Immature natural killer cell (primary cell): ENCODE data around the gene DGKE. TPM values are rescaled to one million over a fixed set of nuclear protein-coding genes. Genes with fewer than 3 reads are reported as not detected.
A peak's percentile ranks its signal among the peaks of the same experiment; 100 is the strongest.

Experiments
- DNase-seq, 3 donors: peaks; one replicate each; pipeline ENCODE4 v3.0.0; 2022; ENCODE audit warnings: mixed read lengths in 1 of 3
- H3K27ac Mint-ChIP-seq, 6 donors: one replicate each; pipeline ENCODE4 v1.8.0; 2020; ENCODE audit warnings: mixed read lengths in 6 of 6, mild to moderate bottlenecking in 5 of 6, inconsistent platforms in 4 of 6, moderate library complexity in 3 of 6
- H3K27me3 Mint-ChIP-seq, 3 donors: one replicate each; pipeline ENCODE4 v1.8.0; 2020 to 2021; ENCODE audit warnings: low read depth in 3 of 3, mild to moderate bottlenecking in 3 of 3, mixed read lengths in 3 of 3, moderate library complexity in 3 of 3, inconsistent platforms in 1 of 3
- H3K36me3 Mint-ChIP-seq, 3 donors: one replicate each; pipeline ENCODE4 v1.8.0; 2020; ENCODE audit warnings: mixed read lengths in 3 of 3, inconsistent platforms in 2 of 3, mild to moderate bottlenecking in 2 of 3
- H3K4me1 Mint-ChIP-seq, 2 donors: one replicate each; pipeline ENCODE4 v1.8.0; 2020; ENCODE audit warnings: inconsistent platforms in 2 of 2, mild to moderate bottlenecking in 2 of 2, mixed read lengths in 2 of 2, moderate library complexity in 1 of 2
- H3K4me3 Mint-ChIP-seq, 5 donors: one replicate each; pipeline ENCODE4 v1.8.0; 2020; ENCODE audit warnings: mild to moderate bottlenecking in 5 of 5, mixed read lengths in 5 of 5, inconsistent platforms in 3 of 5, moderate library complexity in 3 of 5
- H3K9me3 Mint-ChIP-seq, 6 donors: one replicate each; pipeline ENCODE4 v1.8.0; 2020; ENCODE audit warnings: mild to moderate bottlenecking in 6 of 6, mixed read lengths in 6 of 6, inconsistent platforms in 4 of 6, moderate library complexity in 3 of 6
- polyA plus RNA-seq, 3 donors: library from polyadenylated mRNA; unstranded; fragments of 300-500 nt; fragmentation: Illumina TruSeq; gene quantifications; one replicate each; pipeline ENCODE4 v1.2.3, GENCODE V29; 2021

Gene DGKE
- polyA plus RNA-seq, 3 donors from 2014 or later, result 5.1 to 5.5 (median 5.3) TPM

DNA sequence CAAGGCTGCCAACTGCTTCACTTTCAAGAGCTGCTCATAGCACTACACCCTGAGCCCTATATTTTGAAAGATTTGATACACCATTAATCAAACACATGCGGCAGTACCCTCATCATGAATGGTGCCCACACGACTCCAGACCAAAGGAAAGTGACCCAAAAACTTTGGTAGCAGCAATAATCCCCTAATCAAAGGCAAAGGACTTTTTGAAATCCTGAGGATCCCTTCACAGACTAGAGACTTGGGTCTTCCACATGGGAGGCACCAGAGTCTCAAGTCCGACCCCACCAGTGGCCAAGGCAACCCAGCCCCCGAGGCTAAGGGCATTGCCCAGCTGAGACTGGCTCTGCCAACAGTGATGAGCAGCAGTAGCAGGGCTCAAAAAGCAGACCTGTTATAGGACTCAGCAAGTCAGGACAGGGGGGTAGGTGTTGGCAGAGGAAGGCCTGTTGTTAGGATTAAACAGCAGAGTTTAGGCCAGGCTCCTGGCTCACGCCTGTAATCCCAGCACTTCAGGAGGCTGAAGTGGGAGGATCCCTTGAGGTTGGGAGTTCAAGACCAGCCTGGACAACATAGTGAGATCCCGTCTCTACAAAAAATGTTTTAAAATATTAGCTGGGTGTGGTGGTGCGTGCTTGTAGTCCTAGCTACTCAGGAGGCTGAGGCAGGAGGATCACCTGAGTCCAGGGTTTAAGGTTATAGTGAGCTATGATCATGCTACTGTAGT, 76.7 kb downstream of the DGKE start:
- Mint-ChIP-seq H3K36me3 (peaks cover 12 to 20% (median 12%) of the 10 kb centered on the region in 3 donors), H3K27me3 (peaks cover 2 to 8% (median 4%) of the 10 kb centered on the region in 3 donors), H3K4me3 (peak overlapping the region; percentile 11 to 47 (median 30)), H3K4me1 (peaks cover 66 to 71% of the 10 kb centered on the region in 2 donors), H3K27ac (peak overlapping the region; percentile 47 to 81 (median 58)), H3K9me3 (no peaks in the 10 kb centered on the region)
- no peak for DNase-seq

DNA sequence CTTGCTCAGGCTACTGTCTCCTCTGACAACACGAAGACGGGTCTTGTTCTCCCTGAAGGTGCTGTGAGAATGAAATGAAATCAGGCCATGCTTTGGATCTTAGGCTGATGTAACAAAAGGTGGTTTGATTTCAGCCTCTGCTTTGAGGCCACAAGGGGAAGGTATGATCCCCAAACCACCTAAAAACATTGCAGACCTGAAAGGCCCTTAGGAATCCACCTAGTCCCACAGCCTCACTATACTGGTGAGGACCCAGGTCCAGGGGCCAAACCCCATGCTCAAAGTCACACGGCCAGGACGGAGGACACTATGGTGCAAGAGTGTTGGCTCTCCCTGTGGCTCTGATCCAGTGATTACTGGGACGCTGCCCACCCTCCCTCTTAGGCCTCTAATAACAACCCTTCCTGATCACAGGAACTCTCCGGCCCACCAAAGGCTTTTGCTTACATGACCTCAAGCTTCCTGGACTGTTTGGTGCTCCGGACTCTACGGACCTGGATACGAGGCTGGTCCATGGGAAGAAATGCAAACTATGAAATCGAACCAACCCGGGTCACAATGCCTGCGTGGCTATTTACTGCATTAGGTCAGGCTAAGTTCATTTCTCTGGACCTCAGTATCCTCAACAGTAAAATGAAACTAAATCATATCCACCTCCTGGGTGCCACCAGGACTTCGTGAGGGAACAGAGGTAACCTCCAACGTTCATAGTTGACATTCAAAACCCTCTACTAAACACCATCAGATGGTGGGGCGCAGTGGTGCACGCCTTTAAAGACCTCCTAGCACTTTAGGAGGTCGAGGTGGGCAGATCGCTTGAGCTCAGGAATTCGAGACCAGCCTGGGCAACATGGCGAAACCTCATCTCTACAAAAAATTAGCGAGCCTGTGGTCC, 78.4 kb downstream of the DGKE start:
- Mint-ChIP-seq H3K27me3 (peaks cover 2 to 8% (median 4%) of the 10 kb centered on the region in 3 donors), H3K9me3 (peaks cover 0 to 2% (median 0%) of the 10 kb centered on the region in 6 donors), H3K4me3 (peak overlapping the region; percentile 88 to 96 (median 93)), H3K4me1 (peaks cover 62 to 64% of the 10 kb centered on the region in 2 donors), H3K27ac (peak overlapping the region; percentile 67 to 91 (median 87)), H3K36me3 (peaks cover 4 to 7% (median 4%) of the 10 kb centered on the region in 3 donors)
- DNase-seq, result no peak

DNA sequence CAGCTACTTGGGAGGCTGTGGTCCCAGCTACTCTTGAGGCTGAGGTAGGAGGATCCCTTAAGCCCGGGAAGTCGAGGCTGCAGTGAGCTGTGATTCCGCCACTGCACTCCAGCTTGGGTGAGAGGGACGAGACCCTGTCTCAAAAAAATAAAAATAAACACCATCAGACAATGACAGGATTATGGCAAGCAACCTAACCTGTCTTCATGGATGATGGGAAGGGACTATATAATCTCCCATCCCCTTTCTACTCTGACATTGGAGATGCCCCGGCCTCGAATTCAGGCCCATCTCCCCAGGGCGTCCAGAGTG, 79.0 kb downstream of the DGKE start:
- DNase-seq, result no peak
- H3K4me3 Mint-ChIP-seq, result peak overlapping the region; percentile 88 to 96 (median 93)
- peaks cover 3 to 4% (median 3%) of the 10 kb centered on the region in 3 donors for H3K36me3 Mint-ChIP-seq
- H3K4me1 Mint-ChIP-seq, result peaks cover 56 to 58% of the 10 kb centered on the region in 2 donors
- H3K27ac Mint-ChIP-seq, result peak overlapping the region; percentile 87 to 95 (median 90)
- H3K27me3 Mint-ChIP-seq, result peaks cover 2 to 8% (median 4%) of the 10 kb centered on the region in 3 donors
- H3K9me3 Mint-ChIP-seq, result peaks cover 0 to 8% (median 0%) of the 10 kb centered on the region in 6 donors

DNA sequence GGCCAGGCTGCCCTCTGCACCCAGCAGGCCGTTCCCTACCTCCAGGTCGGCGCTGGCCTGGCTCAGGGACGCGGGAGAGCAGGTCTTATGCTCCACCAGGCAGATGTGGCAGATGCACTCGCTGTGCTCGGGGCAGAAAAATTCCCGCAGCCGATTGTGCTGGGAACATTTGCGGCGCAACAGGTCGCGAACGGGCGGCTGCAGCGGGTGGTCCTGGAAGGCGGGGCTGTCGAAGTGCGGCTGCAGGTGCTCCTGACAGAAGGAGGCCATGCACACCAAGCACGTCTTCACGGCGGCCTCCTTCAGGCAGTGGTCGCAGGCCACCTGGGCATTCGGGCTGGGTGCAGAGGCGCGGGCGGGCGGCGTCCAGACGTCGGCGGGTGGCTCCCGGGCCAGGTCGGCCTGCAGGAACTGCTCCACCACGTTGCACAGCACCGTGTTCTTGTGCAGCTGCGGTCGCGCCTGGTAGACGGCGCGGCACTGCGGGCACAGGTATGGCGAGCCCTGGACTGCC, 79.5 kb downstream of the DGKE start:
- H3K27ac Mint-ChIP-seq, result peak overlapping the region; percentile 87 to 95 (median 90)
- DNase-seq, result no peak
- H3K36me3 Mint-ChIP-seq, result peaks cover 0 to 4% (median 0%) of the 10 kb centered on the region in 3 donors
- peaks cover 0 to 9% (median 0%) of the 10 kb centered on the region in 6 donors for H3K9me3 Mint-ChIP-seq
- peaks cover 2 to 8% (median 4%) of the 10 kb centered on the region in 3 donors for H3K27me3 Mint-ChIP-seq
- peaks cover 52 to 54% of the 10 kb centered on the region in 2 donors for H3K4me1 Mint-ChIP-seq
- H3K4me3 Mint-ChIP-seq, result peak overlapping the region; percentile 88 to 96 (median 93)

DNA sequence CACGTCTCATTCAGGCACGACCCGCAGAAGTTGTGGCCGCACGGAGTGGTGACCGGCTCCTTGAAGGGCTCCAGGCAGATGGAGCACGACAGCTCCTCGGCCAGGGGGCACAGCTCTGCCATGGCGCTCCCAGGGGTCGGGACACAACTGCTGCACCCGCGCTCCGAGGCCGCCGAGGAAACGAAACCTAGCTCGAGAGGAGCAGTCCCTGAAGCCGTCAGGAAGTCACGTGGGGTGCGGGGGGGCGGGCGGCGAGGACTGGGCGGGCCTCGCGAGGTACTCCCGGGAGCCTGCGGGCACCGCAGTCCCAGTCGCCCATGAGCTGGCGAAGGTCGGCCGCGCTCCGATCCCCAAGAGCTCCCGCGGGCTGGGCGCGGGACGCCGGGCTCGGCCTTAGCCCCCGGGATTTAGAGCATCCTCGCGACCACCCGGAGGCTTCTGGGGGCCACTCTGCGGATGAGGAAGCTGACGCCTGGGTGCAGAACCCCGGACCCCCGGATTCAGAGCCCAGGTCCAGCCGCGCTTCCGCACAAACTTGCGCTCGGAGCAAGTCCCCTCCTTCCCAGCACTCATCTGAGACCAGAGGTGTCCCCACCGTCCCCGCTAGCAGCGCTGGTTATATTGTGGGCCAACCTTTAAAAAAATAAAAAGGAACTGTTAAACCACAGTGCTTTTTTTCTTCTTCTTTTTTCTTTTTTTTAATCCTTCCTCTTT, 80.1 kb downstream of the DGKE start, which contains the start of gene TRIM25:
TSS of gene TRIM25 (minus strand) at position 183 of the 714 bp plus-strand sequence. CDS start at position 122, 61 bp downstream.
- Mint-ChIP-seq H3K27ac (peak within 1 kb of the TSS; percentile 87 to 95 (median 92)), H3K27me3 (peaks cover 2 to 8% (median 4%) of the 10 kb centered on the region in 3 donors), H3K36me3 (peaks cover 0 to 4% (median 0%) of the 10 kb centered on the region in 3 donors), H3K4me3 (peak within 1 kb of the TSS; percentile 88 to 96 (median 93)), H3K4me1 (peaks cover 46 to 48% of the 10 kb centered on the region in 2 donors), H3K9me3 (peaks cover 0 to 9% (median 0%) of the 10 kb centered on the region in 6 donors)
- peak; percentile 78 to 80 (median 79) for DNase-seq

DNA sequence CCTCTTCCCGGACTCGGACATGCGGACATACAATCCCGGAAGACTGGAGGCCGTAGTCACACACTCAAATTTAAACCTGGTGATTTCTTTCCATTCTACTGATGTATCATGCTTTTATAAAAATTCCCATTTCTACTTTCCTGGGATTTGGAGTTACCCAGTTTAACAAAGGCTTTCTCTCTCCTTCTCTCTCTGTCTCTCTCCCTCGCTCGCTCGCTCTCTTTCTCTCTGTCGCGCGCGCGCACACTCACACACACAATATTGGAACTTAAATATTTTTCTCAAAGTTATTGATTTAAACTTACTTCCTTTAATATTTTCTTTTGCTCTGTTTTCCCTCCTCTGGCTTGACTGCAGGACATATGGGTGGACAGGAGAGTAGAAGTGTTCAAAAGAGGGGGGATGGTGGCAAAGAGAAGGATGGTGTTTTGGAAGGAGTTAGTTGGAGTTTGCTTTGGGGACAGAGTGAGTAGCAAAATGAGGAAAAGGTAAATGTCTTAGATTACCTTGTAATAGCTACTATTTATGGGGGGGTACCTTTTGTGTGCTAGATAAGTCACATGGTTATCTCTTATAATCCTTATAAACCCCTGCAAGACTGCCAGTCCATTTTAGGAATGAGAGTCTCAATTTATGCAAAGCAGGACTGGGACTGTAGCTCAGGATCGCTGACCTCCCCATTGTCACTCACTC, 80.8 kb downstream of the DGKE start:
- H3K27me3 Mint-ChIP-seq, result peaks cover 2 to 8% (median 4%) of the 10 kb centered on the region in 3 donors
- peak overlapping the region; percentile 88 to 96 (median 93) for H3K4me3 Mint-ChIP-seq
- peak overlapping the region; percentile 74 to 93 (median 90) for H3K27ac Mint-ChIP-seq
- DNase-seq, result no peak
- H3K36me3 Mint-ChIP-seq, result peaks cover 0 to 4% (median 0%) of the 10 kb centered on the region in 3 donors
- peaks cover 0 to 9% (median 0%) of the 10 kb centered on the region in 6 donors for H3K9me3 Mint-ChIP-seq
- peaks cover 40 to 42% of the 10 kb centered on the region in 2 donors for H3K4me1 Mint-ChIP-seq

DNA sequence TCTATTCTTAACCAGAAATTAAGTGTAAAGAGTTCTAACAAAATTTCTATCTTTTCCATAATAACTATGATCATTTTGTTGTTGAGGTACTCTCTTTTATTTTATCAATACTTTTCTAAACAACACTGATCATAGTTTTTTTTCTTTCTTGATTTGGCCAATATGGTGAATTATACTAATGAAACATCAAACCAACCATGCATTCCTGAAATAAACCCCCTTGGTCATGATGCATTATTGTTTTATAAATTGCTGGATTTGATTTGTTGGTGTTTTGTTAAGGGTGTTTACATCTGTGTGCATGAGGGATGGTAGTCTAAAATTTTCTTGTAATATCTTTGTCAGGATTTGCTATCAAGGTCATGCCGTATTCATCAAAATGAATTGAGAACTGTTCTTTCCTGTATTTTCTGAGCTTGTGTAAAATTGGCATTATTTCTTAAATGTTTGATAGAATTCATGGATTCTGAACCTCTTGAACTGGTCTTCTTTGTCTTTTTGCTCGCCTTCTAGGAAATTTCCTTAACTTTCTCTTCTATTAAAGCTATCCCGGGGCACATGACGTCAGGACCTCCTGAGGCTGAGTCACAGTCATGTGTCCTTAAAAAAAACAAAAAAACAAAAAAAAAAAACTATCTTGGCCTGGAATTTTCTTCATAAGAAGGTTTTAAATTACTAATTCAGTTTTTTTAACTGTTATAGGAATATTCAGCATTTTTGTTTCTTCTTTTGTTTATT, 83.8 kb downstream of the DGKE start:
- Mint-ChIP-seq H3K36me3 (peaks cover 0 to 4% (median 0%) of the 10 kb centered on the region in 3 donors), H3K9me3 (peaks cover 0 to 9% (median 0%) of the 10 kb centered on the region in 6 donors), H3K4me1 (peaks cover 15 to 18% of the 10 kb centered on the region in 2 donors), H3K27ac (no peak overlapping the region), H3K27me3 (peaks cover 2 to 7% (median 5%) of the 10 kb centered on the region in 3 donors), H3K4me3 (no peak overlapping the region)
- no peak for DNase-seq

DNA sequence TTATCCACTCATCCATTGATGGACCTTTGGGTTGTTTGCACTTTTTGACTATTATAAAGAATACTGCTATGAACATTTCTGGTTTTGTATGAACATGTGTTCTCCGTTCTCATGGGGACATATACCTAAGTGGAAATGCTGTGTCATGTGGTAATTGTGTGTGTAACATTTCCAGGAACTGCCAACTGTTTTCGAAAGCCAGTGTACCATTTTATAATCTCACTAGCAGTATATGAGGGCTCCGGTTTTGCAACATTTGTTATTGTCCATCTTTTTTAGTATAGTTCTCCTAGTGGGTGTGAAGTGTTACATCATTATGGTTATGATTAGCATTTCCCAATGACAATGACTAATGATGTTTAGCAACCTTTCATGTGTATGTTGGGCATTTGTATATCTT, 85.0 kb downstream of the DGKE start:
- H3K27ac Mint-ChIP-seq, result no peak overlapping the region
- peaks cover 0 to 9% (median 0%) of the 10 kb centered on the region in 6 donors for H3K9me3 Mint-ChIP-seq
- H3K27me3 Mint-ChIP-seq, result peaks cover 0 to 7% (median 7%) of the 10 kb centered on the region in 3 donors
- H3K4me3 Mint-ChIP-seq, result no peak overlapping the region
- no peak for DNase-seq
- peaks cover 12 to 14% of the 10 kb centered on the region in 2 donors for H3K4me1 Mint-ChIP-seq
- H3K36me3 Mint-ChIP-seq, result peaks cover 0 to 4% (median 0%) of the 10 kb centered on the region in 3 donors

Other genes with a start within 250 kb of the DGKE start
- not detected for gene NOG, start 240.5 kb upstream of the DGKE start, polyA plus RNA-seq
- gene C17orf67, start 231 bp upstream of the DGKE start, polyA plus RNA-seq, result 1 to 10 TPM in 1 of 3 donors, under 1 TPM in 2; 0.68 to 1.7 (median 0.83) TPM
- gene TRIM25, start 79.9 kb downstream of the DGKE start, polyA plus RNA-seq, result 10 to 100 TPM in 1 of 3 donors, 1 to 10 TPM in 2; 3.8 to 10.7 (median 4.7) TPM
- gene COIL, start 126.9 kb downstream of the DGKE start, polyA plus RNA-seq, result 10 to 100 TPM in 1 of 3 donors, 1 to 10 TPM in 2; 7.3 to 12.5 (median 9.8) TPM
- 10 to 100 TPM; 30.0 to 42.1 (median 30.3) TPM for gene SCPEP1, start 144.0 kb downstream of the DGKE start, polyA plus RNA-seq